Neural progenitor cell (in vitro differentiated cells): ENCODE measurements around the gene FCRL3. TPM values are rescaled to one million over a fixed set of nuclear protein-coding genes. Genes with fewer than 3 reads are reported as not detected.

Experiments
- DNase-seq: peaks from one replicate; pipeline ENCODE4 v3.0.0-alpha.2; 2016; ENCODE audit warnings: low spot score
- H2AFZ ChIP-seq: fragments of 200-600 bp; sonication (generic); replicated peaks from 2 replicates; pipeline ENCODE4 v1.6.1; 2016; ENCODE audit warnings: antibody characterized with exemption
- H3F3A ChIP-seq: fragments of 200-600 bp; sonication (generic); 2 replicates; pipeline ENCODE4 v1.6.1; 2016; ENCODE audit warnings: antibody characterized with exemption, low read depth
- H3K27ac ChIP-seq: fragments of 200-600 bp; sonication (generic); 2 replicates; pipeline ENCODE4 v1.5.1; 2016; ENCODE audit warnings: mild to moderate bottlenecking
- H3K27me3 ChIP-seq: fragments of 200-600 bp; sonication (generic); 2 replicates; pipeline ENCODE4 v1.6.1; 2016; ENCODE audit warnings: mild to moderate bottlenecking, moderate library complexity
- H3K36me3 ChIP-seq: fragments of 200-600 bp; sonication (generic); 2 replicates; pipeline ENCODE4 v1.5.1; 2016
- H3K4me1 ChIP-seq: fragments of 200-600 bp; sonication (generic); 2 replicates; pipeline ENCODE4 v1.6.1; 2016; ENCODE audit warnings: mixed run types
- H3K4me2 ChIP-seq: fragments of 200-600 bp; sonication (generic); 2 replicates; pipeline ENCODE4 v1.6.1; 2016
- H3K4me3 ChIP-seq: fragments of 200-600 bp; sonication (generic); 2 replicates; pipeline ENCODE4 v1.5.1; 2016
- H3K79me2 ChIP-seq: fragments of 200-600 bp; sonication (generic); 2 replicates; pipeline ENCODE4 v1.6.1; 2016; ENCODE audit warnings: low read depth
- H3K9ac ChIP-seq: fragments of 200-600 bp; sonication (generic); 2 replicates; pipeline ENCODE4 v1.6.1; 2016
- H3K9me3 ChIP-seq: fragments of 200-600 bp; sonication (generic); 2 replicates; pipeline ENCODE4 v1.5.1; 2016; ENCODE audit warnings: low read depth
- H4K20me1 ChIP-seq: fragments of 200-600 bp; sonication (generic); 2 replicates; pipeline ENCODE4 v1.6.1; 2016; ENCODE audit warnings: low read depth
- H3K27ac Mint-ChIP-seq: 3 replicates; pipeline ENCODE4 v1.8.0; 2021; ENCODE audit warnings: mixed read lengths
- H3K27me3 Mint-ChIP-seq: 2 replicates; pipeline ENCODE4 v1.8.0; 2022; ENCODE audit warnings: low read depth, mild to moderate bottlenecking, inconsistent platforms, moderate library complexity, mixed read lengths; ENCODE audit not compliant: insufficient read depth
- H3K36me3 Mint-ChIP-seq: 3 replicates; pipeline ENCODE4 v1.8.0; 2021; ENCODE audit warnings: mixed read lengths
- H3K4me1 Mint-ChIP-seq: 3 replicates; pipeline ENCODE4 v1.8.0; 2021; ENCODE audit warnings: mixed read lengths
- H3K4me3 Mint-ChIP-seq: 3 replicates; pipeline ENCODE4 v1.8.0; 2021; ENCODE audit warnings: mild to moderate bottlenecking, moderate library complexity, mixed read lengths
- H3K9me3 Mint-ChIP-seq: 3 replicates; pipeline ENCODE4 v1.8.0; 2020; ENCODE audit warnings: mixed read lengths
- CTCF ChIP-seq: fragments of 200-600 bp; sonication (generic); IDR thresholded peaks from 2 replicates; pipeline ENCODE4 v1.5.1; 2017; ENCODE audit warnings: antibody characterized with exemption, mild to moderate bottlenecking
- EZH2 ChIP-seq: fragments of 200-600 bp; sonication (generic); IDR thresholded peaks from 2 replicates; pipeline ENCODE4 v1.6.1; 2017; ENCODE audit warnings: antibody characterized with exemption, mild to moderate bottlenecking, moderate library complexity
- EZH2phosphoT487 ChIP-seq: fragments of 200-600 bp; sonication (generic); IDR thresholded peaks from 2 replicates; pipeline ENCODE4 v1.6.1; 2017; ENCODE audit warnings: antibody characterized with exemption
- total RNA-seq: library from RNA; depleted of rRNA; stranded (reverse); fragments of >200 nt; gene quantifications from 2 replicates; pipeline ENCODE4 v1.2.3, GENCODE V29; 2015; ENCODE audit warnings: low replicate concordance

The FCRL3 gene
- total RNA-seq, 1 donor from 2014 or later = not detected

GRCh38 chr1:157723157-157723556, 22.6 kb upstream of the FCRL3 start:
- Histone ChIP-seq H2AFZ (no peak overlapping the region), H4K20me1 (no peaks in the 10 kb centered on the region), H3K27me3 (no peaks in the 10 kb centered on the region), H3K4me1 (peaks cover 6% of the 10 kb centered on the region), H3K36me3 (no peaks in the 10 kb centered on the region), H3K4me3 (no peak overlapping the region), H3K4me2 (no peak overlapping the region), H3K79me2 (no peaks in the 10 kb centered on the region), H3K9ac (no peak overlapping the region), H3K27ac (no peak overlapping the region), H3K9me3 (no peaks in the 10 kb centered on the region), H3F3A (no peaks in the 10 kb centered on the region)
- H3K27me3 Mint-ChIP-seq = no peaks in the 10 kb centered on the region
- no peak for TF ChIP-seq EZH2
- no peak for TF ChIP-seq CTCF
- no peak for TF ChIP-seq EZH2phosphoT487
- no peaks in the 10 kb centered on the region for H3K4me1 Mint-ChIP-seq
- DNase-seq = no peak
- no peak overlapping the region for H3K27ac Mint-ChIP-seq
- no peaks in the 10 kb centered on the region for H3K36me3 Mint-ChIP-seq
- H3K4me3 Mint-ChIP-seq = no peak overlapping the region
- peaks cover 15% of the 10 kb centered on the region for H3K9me3 Mint-ChIP-seq

DNA sequence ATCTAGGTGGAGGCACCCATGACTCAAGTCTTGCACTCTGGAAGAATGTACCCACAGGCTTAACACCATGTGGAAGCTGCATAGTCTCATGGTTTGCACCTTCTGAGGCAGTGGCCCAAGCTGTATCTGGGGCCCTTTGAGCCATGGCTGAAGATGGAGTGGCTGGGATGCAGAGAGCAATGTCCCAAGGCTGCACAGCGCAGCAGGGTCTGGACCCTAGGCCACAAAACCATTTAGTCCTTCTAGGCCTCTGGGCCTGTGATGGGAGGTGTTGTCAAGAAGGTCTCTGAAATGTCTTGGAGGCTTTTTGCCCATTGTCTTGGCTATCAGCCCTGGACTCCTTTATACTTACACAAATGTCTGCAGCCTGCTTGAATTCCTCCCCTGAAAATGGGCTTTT, 21.4 kb upstream of the FCRL3 start:
- H3K27me3 ChIP-seq = no peaks in the 10 kb centered on the region
- TF ChIP-seq EZH2phosphoT487 (no peak), CTCF (no peak), EZH2 (no peak)

GRCh38 chr1:157715736-157716135, 15.2 kb upstream of the FCRL3 start:
- H3K27me3 Mint-ChIP-seq = no peaks in the 10 kb centered on the region
- Histone ChIP-seq H3F3A (no peaks in the 10 kb centered on the region), H3K9me3 (no peaks in the 10 kb centered on the region), H3K36me3 (no peaks in the 10 kb centered on the region), H3K4me1 (peaks cover 6% of the 10 kb centered on the region), H3K27ac (no peak overlapping the region), H3K79me2 (no peaks in the 10 kb centered on the region), H3K27me3 (no peaks in the 10 kb centered on the region), H3K4me3 (no peak overlapping the region), H3K9ac (no peak overlapping the region), H3K4me2 (no peak overlapping the region), H4K20me1 (no peaks in the 10 kb centered on the region), H2AFZ (no peak overlapping the region)
- no peak overlapping the region for H3K4me3 Mint-ChIP-seq
- no peak for TF ChIP-seq EZH2phosphoT487
- TF ChIP-seq CTCF = no peak
- TF ChIP-seq EZH2 = no peak
- H3K36me3 Mint-ChIP-seq = no peaks in the 10 kb centered on the region
- no peak for DNase-seq
- H3K9me3 Mint-ChIP-seq = peaks cover under 1% of the 10 kb centered on the region
- H3K27ac Mint-ChIP-seq = no peak overlapping the region
- H3K4me1 Mint-ChIP-seq = no peaks in the 10 kb centered on the region

More for the DNA sequence above, 21.4 kb upstream of the FCRL3 start:
- no peak overlapping the region for H3K27ac ChIP-seq
- Mint-ChIP-seq H3K27ac (no peak overlapping the region), H3K27me3 (no peaks in the 10 kb centered on the region), H3K36me3 (no peaks in the 10 kb centered on the region), H3K4me3 (no peak overlapping the region), H3K4me1 (no peaks in the 10 kb centered on the region), H3K9me3 (peaks cover 15% of the 10 kb centered on the region)
- no peaks in the 10 kb centered on the region for H3F3A ChIP-seq
- no peaks in the 10 kb centered on the region for H4K20me1 ChIP-seq
- no peaks in the 10 kb centered on the region for H3K9me3 ChIP-seq
- H2AFZ ChIP-seq = no peak overlapping the region
- no peak overlapping the region for H3K4me2 ChIP-seq
- DNase-seq = no peak
- H3K9ac ChIP-seq = no peak overlapping the region
- no peaks in the 10 kb centered on the region for H3K79me2 ChIP-seq
- H3K36me3 ChIP-seq = no peaks in the 10 kb centered on the region
- H3K4me3 ChIP-seq = no peak overlapping the region
- H3K4me1 ChIP-seq = peaks cover 6% of the 10 kb centered on the region
